ENCODE results near the gene BMP2K.

DNA sequence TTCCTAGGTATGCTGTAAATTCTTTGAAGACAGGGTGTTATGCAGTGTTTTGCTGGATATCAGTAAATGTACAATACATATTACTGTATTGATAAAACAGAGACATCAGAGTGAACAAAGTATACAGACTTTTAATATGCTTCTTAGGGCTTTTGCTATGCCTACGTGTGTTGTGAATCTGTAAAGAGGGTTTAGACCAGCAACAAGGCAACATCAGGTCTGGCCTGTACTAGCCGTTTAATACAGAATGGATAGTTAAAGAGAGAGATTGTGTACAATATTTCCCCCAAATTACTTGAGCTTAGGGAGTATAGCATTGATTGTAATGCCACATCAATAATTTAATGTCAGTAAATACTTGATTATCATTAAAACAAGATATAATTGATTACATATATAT lies 87.8 kb downstream of the BMP2K start:
- TF ChIP-seq POLR2AphosphoS5 (IDR thresholded peaks at IDR 0.05): no peak
- TF ChIP-seq, protein P1, sequence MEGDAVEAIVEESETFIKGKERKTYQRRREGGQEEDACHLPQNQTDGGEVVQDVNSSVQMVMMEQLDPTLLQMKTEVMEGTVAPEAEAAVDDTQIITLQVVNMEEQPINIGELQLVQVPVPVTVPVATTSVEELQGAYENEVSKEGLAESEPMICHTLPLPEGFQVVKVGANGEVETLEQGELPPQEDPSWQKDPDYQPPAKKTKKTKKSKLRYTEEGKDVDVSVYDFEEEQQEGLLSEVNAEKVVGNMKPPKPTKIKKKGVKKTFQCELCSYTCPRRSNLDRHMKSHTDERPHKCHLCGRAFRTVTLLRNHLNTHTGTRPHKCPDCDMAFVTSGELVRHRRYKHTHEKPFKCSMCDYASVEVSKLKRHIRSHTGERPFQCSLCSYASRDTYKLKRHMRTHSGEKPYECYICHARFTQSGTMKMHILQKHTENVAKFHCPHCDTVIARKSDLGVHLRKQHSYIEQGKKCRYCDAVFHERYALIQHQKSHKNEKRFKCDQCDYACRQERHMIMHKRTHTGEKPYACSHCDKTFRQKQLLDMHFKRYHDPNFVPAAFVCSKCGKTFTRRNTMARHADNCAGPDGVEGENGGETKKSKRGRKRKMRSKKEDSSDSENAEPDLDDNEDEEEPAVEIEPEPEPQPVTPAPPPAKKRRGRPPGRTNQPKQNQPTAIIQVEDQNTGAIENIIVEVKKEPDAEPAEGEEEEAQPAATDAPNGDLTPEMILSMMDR (IDR thresholded peaks at IDR 0.05): no peak
- TF ChIP-seq EP300 (IDR thresholded peaks at IDR 0.05): no peak
- no peak for TF ChIP-seq POLR2A (IDR thresholded peaks at IDR 0.05)
